SK-N-SH (cell line): ENCODE results near the gene WFDC2. TPM values are rescaled to one million over a fixed set of nuclear protein-coding genes. Genes with fewer than 3 reads are reported as not detected.

Experiments used
- CTCF ChIA-PET: fragments of 300-600, 350-600 bp; formaldehyde crosslinking; extraction: SDS; loops from one replicate; lab custom pipeline; 2021; lab: Yijun Ruan, JAX
- POLR2A ChIA-PET: fragments of 350-600 bp; sonication (Branson Sonifier 250); formaldehyde crosslinking; extraction: SDS; loops from one replicate; lab custom pipeline; 2020; ENCODE audit warnings: antibody characterized with exemption, inconsistent platforms; lab: Yijun Ruan, JAX
- DNase-seq: peaks from one replicate; pipeline ENCODE4 v3.0.0; 2012
- H2AFZ ChIP-seq: fragments of 200-600 bp; sonication (generic); 2 replicates; pipeline ENCODE4 v1.8.1; 2016; ENCODE audit warnings: antibody characterized with exemption, mild to moderate bottlenecking, low read depth
- H3F3A ChIP-seq: fragments of 200-600 bp; sonication (generic); replicated peaks from 2 replicates; pipeline ENCODE3; 2016; ENCODE audit warnings: antibody characterized with exemption, mild to moderate bottlenecking; ENCODE audit not compliant: insufficient read depth
- H3K27ac ChIP-seq, 2 experiments: fragments of 200-500 bp in 1 of 2; fragments of 200-600 bp in 1 of 2; sonication (Bioruptor generic) in 1 of 2; sonication (generic), shearing (Covaris generic) in 1 of 2; 2 replicates each; pipeline versions ENCODE4 v1.5.1 to v1.6.1; 2014 to 2016; ENCODE audit warnings: low read depth in 2 of 2, inconsistent platforms in 1 of 2, low read length in 1 of 2, mild to moderate bottlenecking in 1 of 2, mixed read lengths in 1 of 2
- H3K27me3 ChIP-seq: fragments of 200-600 bp; sonication (generic), shearing (Covaris generic); 2 replicates; pipeline ENCODE4 v1.6.1; 2016; ENCODE audit warnings: mixed run types; ENCODE audit not compliant: insufficient read depth
- H3K36me3 ChIP-seq, 2 experiments: fragments of 200-500 bp in 1 of 2; fragments of 200-600 bp in 1 of 2; sonication (Bioruptor generic) in 1 of 2; sonication (generic) in 1 of 2; replicated peaks in 1 of 2; 2 replicates each; pipeline versions ENCODE3 to v1.5.1; 2014 to 2016; ENCODE audit warnings: low read length in 1 of 2, mild to moderate bottlenecking in 1 of 2; ENCODE audit not compliant: insufficient read depth in 2 of 2, control insufficient read depth in 1 of 2
- H3K4me1 ChIP-seq, 2 experiments: fragments of 200-500 bp in 1 of 2; fragments of 200-600 bp in 1 of 2; sonication (Bioruptor generic) in 1 of 2; sonication (generic), shearing (Covaris generic) in 1 of 2; 2 replicates each; pipeline versions ENCODE4 v1.5.1 to v1.6.1; 2014 to 2016; ENCODE audit warnings: low read depth in 1 of 2, low read length in 1 of 2, mixed run types in 1 of 2; ENCODE audit not compliant: insufficient read depth in 2 of 2, control insufficient read depth in 1 of 2
- H3K4me2 ChIP-seq: fragments of 200-600 bp; sonication (generic), shearing (Covaris generic); 2 replicates; pipeline ENCODE4 v1.6.1; 2017; ENCODE audit warnings: mixed run types
- H3K4me3 ChIP-seq, 2 experiments: fragments of 200-500 bp in 1 of 2; fragments of 200-600 bp in 1 of 2; sonication (Bioruptor generic) in 1 of 2; sonication (generic), shearing (Covaris generic) in 1 of 2; 2 replicates each; pipeline versions ENCODE4 v1.5.1 to v1.8.1; 2014 to 2016; ENCODE audit warnings: low read depth in 2 of 2, inconsistent platforms in 1 of 2, low read length in 1 of 2, mild to moderate bottlenecking in 1 of 2, mixed read lengths in 1 of 2, moderate library complexity in 1 of 2
- H3K79me2 ChIP-seq: fragments of 200-600 bp; sonication (generic); 2 replicates; pipeline ENCODE4 v1.8.1; 2017; ENCODE audit warnings: mild to moderate bottlenecking; ENCODE audit not compliant: insufficient read depth
- H3K9ac ChIP-seq: fragments of 200-600 bp; sonication (generic); 2 replicates; pipeline ENCODE4 v1.6.1; 2017; ENCODE audit warnings: mixed run types
- H3K9me2 ChIP-seq: fragments of 200-600 bp; sonication (generic); 2 replicates; pipeline ENCODE4 v1.6.1; 2017; ENCODE audit warnings: mixed run types
- H3K9me3 ChIP-seq: fragments of 200-600 bp; sonication (generic); 2 replicates; pipeline ENCODE4 v1.6.1; 2017; ENCODE audit warnings: mixed run types, mild to moderate bottlenecking, moderate library complexity
- H4K20me1 ChIP-seq: fragments of 200-600 bp; sonication (generic); 2 replicates; pipeline ENCODE4 v1.6.1; 2017; ENCODE audit warnings: mild to moderate bottlenecking, mixed run types; ENCODE audit not compliant: insufficient read depth
- CHD2 ChIP-seq: fragments of 150-350 bp; IDR thresholded peaks from 2 replicates; pipeline ENCODE4 v1.6.1; 2018; ENCODE audit warnings: low read length; ENCODE audit not compliant: partially characterized antibody
- EP300 ChIP-seq, 2 experiments: IDR thresholded peaks; 2 replicates each; pipeline versions ENCODE4 v1.4.0 to v1.6.1; 2012; ENCODE audit warnings: borderline replicate concordance in 1 of 2, low read depth in 1 of 2, low read length in 1 of 2
- FOSL2 ChIP-seq: IDR thresholded peaks from 2 replicates; pipeline ENCODE4 v1.4.0; 2012; ENCODE audit warnings: low read depth, mild to moderate bottlenecking, moderate library complexity, borderline replicate concordance
- FOXM1 ChIP-seq: IDR thresholded peaks from 2 replicates; pipeline ENCODE4 v1.4.0; 2012; ENCODE audit warnings: low read depth, mild to moderate bottlenecking
- NFIC ChIP-seq: IDR thresholded peaks from 2 replicates; pipeline ENCODE4 v1.4.0; 2012; ENCODE audit warnings: borderline replicate concordance
- RFX5 ChIP-seq: IDR thresholded peaks from 2 replicates; pipeline ENCODE4 v1.6.1; 2012; ENCODE audit warnings: mild to moderate bottlenecking, improper control_type of control experiment, low read length
- SIN3A ChIP-seq: IDR thresholded peaks from 2 replicates; pipeline ENCODE4 v1.6.1; 2012; ENCODE audit warnings: low read depth, mild to moderate bottlenecking, low read length, moderate library complexity, borderline replicate concordance
- SMC3 ChIP-seq: IDR thresholded peaks from 2 replicates; pipeline ENCODE4 v1.6.1; 2012; ENCODE audit warnings: low read depth, low read length, improper control_type of control experiment
- TCF12 ChIP-seq: IDR thresholded peaks from 2 replicates; pipeline ENCODE4 v1.4.0; 2012
- TEAD4 ChIP-seq: IDR thresholded peaks from 2 replicates; pipeline ENCODE4 v1.4.0; 2012; ENCODE audit warnings: mild to moderate bottlenecking, borderline replicate concordance; ENCODE audit not compliant: insufficient read depth
- USF2 ChIP-seq: fragments of 150-350 bp; IDR thresholded peaks from 2 replicates; pipeline ENCODE4 v1.6.1; 2017; ENCODE audit warnings: antibody characterized with exemption, low read length, low read depth, borderline replicate concordance
- YY1 ChIP-seq: IDR thresholded peaks from 2 replicates; pipeline ENCODE4 v1.4.0; 2012; ENCODE audit warnings: low read depth, mild to moderate bottlenecking
- WGBS: methylation state at CpG from one replicate; pipeline ENCODE4 v1.1.6; 2017; ENCODE audit warnings: low lambda C conversion rate; 5-methylcytosine and 5-hydroxymethylcytosine counted together
- polyA plus RNA-seq, 3 experiments: library from polyadenylated mRNA; depleted of rRNA; stranded (reverse); fragments of >200 nt; gene quantifications; 2 replicates each; pipeline ENCODE4 v1.2.3, GENCODE V29; 2012
- TF ChIP-seq, protein P1 (sequence below): IDR thresholded peaks from 2 replicates; pipeline ENCODE4 v1.6.1; 2012; ENCODE audit warnings: mild to moderate bottlenecking, low read depth, low read length, moderate library complexity
- TF ChIP-seq, protein P2 (sequence below): IDR thresholded peaks from 2 replicates; pipeline ENCODE4 v1.4.0; 2012; ENCODE audit warnings: low read depth, borderline replicate concordance

Gene WFDC2
- polyA plus RNA-seq, 1 of the 3 experiments (the other 2 are of a cell fraction), result 0.21 TPM

GRCh38 chr20:45467861-45468260 lies 1.7 kb upstream of the WFDC2 start:
- H3K27ac ChIP-seq, result no peak overlapping the region
- POLR2A ChIA-PET, result no interaction called here
- H3K4me1 ChIP-seq, result peaks cover 0 to 5% of the 10 kb centered on the region in 2 experiments; a peak in 1 of 4 replicates
- no peaks in the 10 kb centered on the region for H3K79me2 ChIP-seq
- WGBS, result 23% methylated on average over 2 of the region's 3 CpGs
- DNase-seq, result no peak
- no peak overlapping the region for H3K9ac ChIP-seq
- H4K20me1 ChIP-seq, result no peaks in the 10 kb centered on the region
- no peaks in the 10 kb centered on the region for H3K36me3 ChIP-seq
- H3K27me3 ChIP-seq, result peaks cover 55% of the 10 kb centered on the region; the same call in 1 of the 2 replicates
- H3K9me3 ChIP-seq, result no peaks in the 10 kb centered on the region
- H2AFZ ChIP-seq, result no peak overlapping the region
- no peak for TF ChIP-seq SIN3A
- no peak for TF ChIP-seq USF2
- TF ChIP-seq SMC3, result no peak
- TF ChIP-seq, protein P1, sequence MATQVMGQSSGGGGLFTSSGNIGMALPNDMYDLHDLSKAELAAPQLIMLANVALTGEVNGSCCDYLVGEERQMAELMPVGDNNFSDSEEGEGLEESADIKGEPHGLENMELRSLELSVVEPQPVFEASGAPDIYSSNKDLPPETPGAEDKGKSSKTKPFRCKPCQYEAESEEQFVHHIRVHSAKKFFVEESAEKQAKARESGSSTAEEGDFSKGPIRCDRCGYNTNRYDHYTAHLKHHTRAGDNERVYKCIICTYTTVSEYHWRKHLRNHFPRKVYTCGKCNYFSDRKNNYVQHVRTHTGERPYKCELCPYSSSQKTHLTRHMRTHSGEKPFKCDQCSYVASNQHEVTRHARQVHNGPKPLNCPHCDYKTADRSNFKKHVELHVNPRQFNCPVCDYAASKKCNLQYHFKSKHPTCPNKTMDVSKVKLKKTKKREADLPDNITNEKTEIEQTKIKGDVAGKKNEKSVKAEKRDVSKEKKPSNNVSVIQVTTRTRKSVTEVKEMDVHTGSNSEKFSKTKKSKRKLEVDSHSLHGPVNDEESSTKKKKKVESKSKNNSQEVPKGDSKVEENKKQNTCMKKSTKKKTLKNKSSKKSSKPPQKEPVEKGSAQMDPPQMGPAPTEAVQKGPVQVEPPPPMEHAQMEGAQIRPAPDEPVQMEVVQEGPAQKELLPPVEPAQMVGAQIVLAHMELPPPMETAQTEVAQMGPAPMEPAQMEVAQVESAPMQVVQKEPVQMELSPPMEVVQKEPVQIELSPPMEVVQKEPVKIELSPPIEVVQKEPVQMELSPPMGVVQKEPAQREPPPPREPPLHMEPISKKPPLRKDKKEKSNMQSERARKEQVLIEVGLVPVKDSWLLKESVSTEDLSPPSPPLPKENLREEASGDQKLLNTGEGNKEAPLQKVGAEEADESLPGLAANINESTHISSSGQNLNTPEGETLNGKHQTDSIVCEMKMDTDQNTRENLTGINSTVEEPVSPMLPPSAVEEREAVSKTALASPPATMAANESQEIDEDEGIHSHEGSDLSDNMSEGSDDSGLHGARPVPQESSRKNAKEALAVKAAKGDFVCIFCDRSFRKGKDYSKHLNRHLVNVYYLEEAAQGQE, result no peak
- TF ChIP-seq FOSL2, result no peak
- TF ChIP-seq TEAD4, result no peak
- TF ChIP-seq, protein P2, sequence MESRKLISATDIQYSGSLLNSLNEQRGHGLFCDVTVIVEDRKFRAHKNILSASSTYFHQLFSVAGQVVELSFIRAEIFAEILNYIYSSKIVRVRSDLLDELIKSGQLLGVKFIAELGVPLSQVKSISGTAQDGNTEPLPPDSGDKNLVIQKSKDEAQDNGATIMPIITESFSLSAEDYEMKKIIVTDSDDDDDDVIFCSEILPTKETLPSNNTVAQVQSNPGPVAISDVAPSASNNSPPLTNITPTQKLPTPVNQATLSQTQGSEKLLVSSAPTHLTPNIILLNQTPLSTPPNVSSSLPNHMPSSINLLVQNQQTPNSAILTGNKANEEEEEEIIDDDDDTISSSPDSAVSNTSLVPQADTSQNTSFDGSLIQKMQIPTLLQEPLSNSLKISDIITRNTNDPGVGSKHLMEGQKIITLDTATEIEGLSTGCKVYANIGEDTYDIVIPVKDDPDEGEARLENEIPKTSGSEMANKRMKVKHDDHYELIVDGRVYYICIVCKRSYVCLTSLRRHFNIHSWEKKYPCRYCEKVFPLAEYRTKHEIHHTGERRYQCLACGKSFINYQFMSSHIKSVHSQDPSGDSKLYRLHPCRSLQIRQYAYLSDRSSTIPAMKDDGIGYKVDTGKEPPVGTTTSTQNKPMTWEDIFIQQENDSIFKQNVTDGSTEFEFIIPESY, result no peak
- no peak for TF ChIP-seq YY1
- no peak for TF ChIP-seq RFX5
- TF ChIP-seq CHD2, result no peak
- no peak for TF ChIP-seq EP300 (IDR thresholded peaks at IDR 0.05; ENCODE audit: borderline replicate concordance in 1 of 2, low read depth in 1 of 2, low read length in 1 of 2)
- no peak for TF ChIP-seq TCF12
- TF ChIP-seq FOXM1, result no peak
- no peak for TF ChIP-seq NFIC
- no peaks in the 10 kb centered on the region for H3K9me2 ChIP-seq
- no peaks in the 10 kb centered on the region for H3F3A ChIP-seq
- no peak overlapping the region for H3K4me3 ChIP-seq
- H3K4me2 ChIP-seq, result no peak overlapping the region
- CTCF ChIA-PET, result interaction anchor here (1.0 to 1.9 kb wide), 7 partner anchors 14 to 303 kb away, joined by 3 to 4 read pairs (median 4); no protein-coding TSS in a partner anchor
